Cardiac muscle cell (in vitro differentiated cells and primary cell): ENCODE results near the gene CYP17A1. TPM values are rescaled to one million over a fixed set of nuclear protein-coding genes. Genes with fewer than 3 reads are reported as not detected.

Experiments
- DNase-seq, 2 donors: peaks; one replicate each; pipeline versions ENCODE4 v3.0.0 to v3.0.0-alpha.2; 2010 to 2017; ENCODE audit warnings: low read depth in 1 of 2, low spot score in 1 of 2
- H3K27ac ChIP-seq: fragments of 200-600 bp; sonication (generic); 2 replicates; pipeline ENCODE4 v1.5.1; 2016
- H3K27me3 ChIP-seq: fragments of 200-600 bp; sonication (generic); 2 replicates; pipeline ENCODE4 v1.6.0; 2016; ENCODE audit warnings: control low read depth
- H3K36me3 ChIP-seq: fragments of 200-600 bp; sonication (generic); 2 replicates; pipeline ENCODE4 v1.5.1; 2016; ENCODE audit warnings: control low read depth
- H3K4me1 ChIP-seq: fragments of 200-600 bp; sonication (generic); 2 replicates; pipeline ENCODE4 v1.8.1; 2017; ENCODE audit warnings: low read depth, mild to moderate bottlenecking, mixed run types
- H3K4me3 ChIP-seq: fragments of 200-600 bp; sonication (generic); 2 replicates; pipeline ENCODE4 v1.5.1; 2016; ENCODE audit warnings: mild to moderate bottlenecking
- H3K9me3 ChIP-seq: fragments of 200-600 bp; sonication (generic); 2 replicates; pipeline ENCODE4 v1.5.1; 2017; ENCODE audit warnings: low read depth, mild to moderate bottlenecking, control low read depth
- CTCF ChIP-seq: IDR thresholded peaks from 2 replicates; pipeline ENCODE4 v1.5.1; 2012; ENCODE audit warnings: low read depth, mild to moderate bottlenecking, low read length
- polyA plus RNA-seq: library from polyadenylated mRNA; unstranded; fragments of >200 nt; fragmentation: Nextera tagmentation; extraction: Ambion mirVana; gene quantifications from 2 replicates; pipeline ENCODE4 v1.2.1, GENCODE V29; 2016
- total RNA-seq: library from RNA; depleted of rRNA; stranded (reverse); fragments of >200 nt; gene quantifications from 2 replicates; pipeline ENCODE4 v1.2.3, GENCODE V29; 2016

Gene CYP17A1
- total and polyA plus RNA-seq, 2 experiments from 2014 or later: not detected

- DNase-seq: no peak
- TF ChIP-seq CTCF: no peak
- Histone ChIP-seq H3K36me3 (no peaks in the 10 kb centered on the region), H3K27ac (no peak overlapping the region), H3K9me3 (no peaks in the 10 kb centered on the region), H3K27me3 (no peaks in the 10 kb centered on the region), H3K4me1 (peaks cover 10% of the 10 kb centered on the region), H3K4me3 (no peak overlapping the region)
These were observed 32.7 kb downstream of the CYP17A1 start for GRCh38 chr10:102804382-102805055.

DNA sequence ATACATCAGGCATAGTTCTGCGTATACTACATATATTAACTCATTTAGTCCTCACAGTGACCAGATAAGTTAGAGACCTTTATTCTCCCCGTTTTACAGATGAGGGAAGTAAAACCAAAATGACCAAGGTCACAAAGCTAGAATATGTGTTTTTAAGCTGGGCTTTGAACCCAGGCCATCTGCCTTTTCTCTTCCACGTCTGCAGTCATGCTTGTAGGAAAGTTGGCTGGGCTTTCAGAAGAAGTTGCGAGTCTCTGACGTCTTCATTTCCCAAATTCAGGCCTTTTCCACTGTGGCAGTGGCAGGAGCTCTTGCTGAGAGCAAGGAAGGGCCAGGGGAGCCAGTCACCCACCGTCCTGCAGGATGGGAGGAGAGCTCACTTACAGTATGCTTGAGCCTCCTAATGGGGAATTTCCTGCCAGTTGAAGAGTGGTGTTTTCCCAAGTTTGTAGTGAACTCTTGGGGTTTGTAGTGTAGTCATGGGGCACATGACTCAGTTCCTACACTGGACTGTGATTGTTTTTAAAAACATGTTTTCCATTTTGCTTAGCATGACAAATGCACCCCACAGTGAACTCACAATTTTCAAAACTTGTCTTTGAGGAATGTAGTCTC is 34.2 kb downstream of the CYP17A1 start:
- DNase-seq: peak in 1 of 2 donors; percentile 89
- H3K4me3 ChIP-seq: no peak overlapping the region
- no peaks in the 10 kb centered on the region for H3K27me3 ChIP-seq
- no peak for TF ChIP-seq CTCF
- H3K4me1 ChIP-seq: peaks cover 14% of the 10 kb centered on the region
- peak overlapping the region; percentile 39 for H3K27ac ChIP-seq
- no peaks in the 10 kb centered on the region for H3K9me3 ChIP-seq
- peaks cover 2% of the 10 kb centered on the region for H3K36me3 ChIP-seq

- H3K36me3 ChIP-seq: peaks cover 4% of the 10 kb centered on the region
- H3K27me3 ChIP-seq: no peaks in the 10 kb centered on the region
- no peak for DNase-seq
- H3K27ac ChIP-seq: no peak overlapping the region
- no peaks in the 10 kb centered on the region for H3K9me3 ChIP-seq
- no peak overlapping the region for H3K4me3 ChIP-seq
- H3K4me1 ChIP-seq: peaks cover 14% of the 10 kb centered on the region
- no peak for TF ChIP-seq CTCF
These were observed 35.2 kb downstream of the CYP17A1 start for GRCh38 chr10:102801978-102802377.

DNA sequence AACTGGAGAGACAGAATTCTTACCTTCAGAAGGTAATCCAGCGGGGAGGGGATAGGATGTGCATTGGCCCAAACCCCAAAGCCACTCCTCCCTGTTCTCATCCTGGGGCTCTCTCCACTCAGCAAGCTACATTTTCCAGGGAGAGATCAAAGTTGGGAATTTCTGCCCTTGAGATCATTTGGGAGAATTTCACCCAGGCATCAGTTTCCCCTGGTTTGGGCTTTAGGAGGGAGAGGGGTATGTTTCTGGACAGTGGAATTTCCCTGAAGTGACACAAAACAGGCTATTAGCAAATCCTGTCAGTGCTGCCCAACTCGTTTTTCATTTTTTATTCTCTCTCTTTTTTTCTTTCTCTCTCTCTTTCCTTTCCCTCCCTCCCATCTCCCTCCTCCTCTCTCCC is 35.7 kb downstream of the CYP17A1 start:
- no peak for TF ChIP-seq CTCF
- peaks cover 4% of the 10 kb centered on the region for H3K36me3 ChIP-seq
- no peak overlapping the region for H3K27ac ChIP-seq
- H3K27me3 ChIP-seq: no peaks in the 10 kb centered on the region
- peak in 1 of 2 donors; percentile 62 for DNase-seq
- H3K4me3 ChIP-seq: no peak overlapping the region
- peaks cover 14% of the 10 kb centered on the region for H3K4me1 ChIP-seq
- no peaks in the 10 kb centered on the region for H3K9me3 ChIP-seq

DNA sequence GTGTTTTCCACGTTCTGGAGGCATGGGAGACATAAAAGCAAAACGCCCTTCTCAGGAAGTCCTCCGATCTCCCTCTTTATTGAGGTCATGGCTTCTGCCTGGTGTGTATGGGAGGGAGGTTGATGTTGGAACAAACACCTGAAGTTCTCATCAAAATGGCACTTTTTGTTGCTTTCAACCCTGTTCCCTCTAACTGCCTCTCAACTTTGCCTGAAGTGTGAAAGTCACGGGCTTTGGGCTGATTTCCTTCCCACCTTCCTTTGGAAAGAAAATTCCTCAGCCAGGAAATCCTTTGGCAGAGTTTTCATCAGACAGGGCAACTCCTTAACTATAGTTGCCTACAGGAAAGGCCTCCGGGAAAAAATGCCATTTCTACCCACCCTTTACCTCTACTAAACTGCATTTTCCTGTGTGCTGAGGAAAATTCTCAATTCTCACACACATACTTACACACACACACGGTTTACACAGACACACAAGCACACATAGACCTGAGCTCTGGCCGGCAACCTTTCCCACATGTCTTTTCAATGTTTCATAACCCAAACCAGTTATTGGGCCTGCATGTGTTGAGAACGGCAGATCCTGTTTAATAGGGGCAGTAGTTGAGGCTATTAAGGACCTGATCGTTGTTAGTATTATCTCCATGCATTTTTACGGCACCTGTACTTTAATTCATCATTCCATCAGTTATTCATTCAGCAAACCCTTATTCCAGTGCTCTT is 36.4 kb downstream of the CYP17A1 start:
- H3K27ac ChIP-seq: no peak overlapping the region
- no peak for TF ChIP-seq CTCF
- no peaks in the 10 kb centered on the region for H3K9me3 ChIP-seq
- no peak for DNase-seq
- peaks cover 22% of the 10 kb centered on the region for H3K4me1 ChIP-seq
- H3K27me3 ChIP-seq: no peaks in the 10 kb centered on the region
- no peak overlapping the region for H3K4me3 ChIP-seq
- H3K36me3 ChIP-seq: peaks cover 4% of the 10 kb centered on the region
